GM18873 (cell line): ENCODE data around the gene TP73.

Experiments
- ATAC-seq: cut with Tn5 transposase; IDR thresholded peaks from one replicate; pipeline ENCODE4 v1.9.1; 2021; ENCODE audit warnings: mild to moderate bottlenecking, moderate library complexity, moderate number of reproducible peaks; ENCODE audit not compliant: unreplicated experiment, low FRiP score

TP73 gene

GRCh38 chr1:3702990-3703728 lies 50.8 kb downstream of the TP73 start:
- ATAC-seq, result no peak

- ATAC-seq, result no peak
Observed at GRCh38 chr1:3703786-3704371, 51.6 kb downstream of the TP73 start.

GRCh38 chr1:3705341-3705950 lies 53.1 kb downstream of the TP73 start:
- no peak for ATAC-seq

- no peak for ATAC-seq
Observed at GRCh38 chr1:3706651-3707297, 54.5 kb downstream of the TP73 start.

- ATAC-seq, result no peak
Observed at GRCh38 chr1:3707298-3707938, 55.1 kb downstream of the TP73 start.

- ATAC-seq, result no peak
Observed at GRCh38 chr1:3707939-3708328, 55.6 kb downstream of the TP73 start.

GRCh38 chr1:3708791-3709190 lies 56.5 kb downstream of the TP73 start:
- ATAC-seq, result no peak

GRCh38 chr1:3710251-3710650 lies 57.9 kb downstream of the TP73 start:
- no peak for ATAC-seq

- ATAC-seq, result no peak
Observed at GRCh38 chr1:3711381-3711779, 59.1 kb downstream of the TP73 start.

GRCh38 chr1:3711780-3712451 lies 59.6 kb downstream of the TP73 start:
- no peak for ATAC-seq

- ATAC-seq, result no peak
Observed at GRCh38 chr1:3712573-3713535, 60.5 kb downstream of the TP73 start.

GRCh38 chr1:3713840-3714239 lies 61.5 kb downstream of the TP73 start:
- no peak for ATAC-seq

GRCh38 chr1:3714284-3714741 lies 62.0 kb downstream of the TP73 start:
- ATAC-seq, result no peak

GRCh38 chr1:3714814-3715213 lies 62.5 kb downstream of the TP73 start:
- ATAC-seq, result no peak

- no peak for ATAC-seq
Observed at GRCh38 chr1:3716351-3716750, 64.0 kb downstream of the TP73 start.

GRCh38 chr1:3717041-3717714 lies 64.9 kb downstream of the TP73 start:
- ATAC-seq, result no peak

- no peak for ATAC-seq
Observed at GRCh38 chr1:3717715-3718601, 65.6 kb downstream of the TP73 start.

GRCh38 chr1:3718764-3719163 lies 66.4 kb downstream of the TP73 start:
- no peak for ATAC-seq
